Mesendoderm (in vitro differentiated cells): Measurements from ENCODE around the gene KIF1A.

Source experiments
- DNase-seq: peaks from one replicate; pipeline ENCODE4 v3.0.0; 2013
- H2AK5ac ChIP-seq: 2 replicates; pipeline ENCODE4 v1.6.1; 2013; ENCODE audit warnings: low read length, inconsistent platforms
- H2BK120ac ChIP-seq: 2 replicates; pipeline ENCODE4 v1.6.1; 2013; ENCODE audit warnings: low read depth, mild to moderate bottlenecking, low read length, moderate library complexity, mixed read lengths
- H2BK15ac ChIP-seq: replicated peaks from 2 replicates; pipeline ENCODE4 v1.6.1; 2013; ENCODE audit warnings: low read depth, mild to moderate bottlenecking, moderate library complexity
- H2BK5ac ChIP-seq: 2 replicates; pipeline ENCODE4 v1.6.1; 2013; ENCODE audit warnings: low read length, inconsistent platforms
- H3K18ac ChIP-seq: 2 replicates; pipeline ENCODE4 v1.6.1; 2013; ENCODE audit warnings: mild to moderate bottlenecking, low read length, mixed read lengths
- H3K23ac ChIP-seq: one replicate; pipeline ENCODE4 v1.6.1; 2013; ENCODE audit warnings: low read length
- H3K27ac ChIP-seq: 2 replicates; pipeline ENCODE4 v1.5.1; 2013; ENCODE audit warnings: low read depth, mild to moderate bottlenecking, inconsistent platforms, low read length, moderate library complexity
- H3K27me3 ChIP-seq: 2 replicates; pipeline ENCODE4 v1.6.1; 2013; ENCODE audit warnings: low read length, control low read depth, mild to moderate bottlenecking, inconsistent platforms; ENCODE audit not compliant: insufficient read depth, poor library complexity
- H3K36me3 ChIP-seq: 2 replicates; pipeline ENCODE4 v1.6.1; 2013; ENCODE audit warnings: low read length, inconsistent platforms; ENCODE audit not compliant: control insufficient read depth, insufficient read depth
- H3K4ac ChIP-seq: one replicate; pipeline ENCODE4 v1.6.1; 2013; ENCODE audit warnings: low read depth, mild to moderate bottlenecking, low read length, moderate library complexity
- H3K4me1 ChIP-seq: 2 replicates; pipeline ENCODE4 v1.6.1; 2013; ENCODE audit warnings: low read depth, low read length, inconsistent platforms; ENCODE audit not compliant: control insufficient read depth
- H3K4me2 ChIP-seq: 2 replicates; pipeline ENCODE4 v1.6.1; 2013; ENCODE audit warnings: low read length
- H3K4me3 ChIP-seq: 2 replicates; pipeline ENCODE4 v1.5.1; 2013; ENCODE audit warnings: mild to moderate bottlenecking, low read length
- H3K56ac ChIP-seq: one replicate; pipeline ENCODE4 v1.6.1; 2013; ENCODE audit warnings: low read length
- H3K79me1 ChIP-seq: 2 replicates; pipeline ENCODE4 v1.6.1; 2013; ENCODE audit warnings: low read length, inconsistent platforms
- H3K79me2 ChIP-seq: 2 replicates; pipeline ENCODE4 v1.6.1; 2013; ENCODE audit warnings: mild to moderate bottlenecking, low read length; ENCODE audit not compliant: control insufficient read depth, insufficient read depth
- H3K9ac ChIP-seq: 2 replicates; pipeline ENCODE4 v1.6.1; 2013; ENCODE audit warnings: low read length, inconsistent platforms
- H4K5ac ChIP-seq: one replicate; pipeline ENCODE4 v1.6.1; 2013; ENCODE audit warnings: low read length
- H4K8ac ChIP-seq: one replicate; pipeline ENCODE4 v1.6.1; 2013; ENCODE audit warnings: low read depth, mild to moderate bottlenecking, control low read depth, low read length, moderate library complexity
- WGBS: extraction: QIAGEN DNeasy Blood & Tissue Kit; methylation state at CpG from one replicate; pipeline ENCODE4 v1.1.7; 2013; ENCODE audit warnings: low lambda C conversion rate, missing lambda C conversion rate; ENCODE audit not compliant: insufficient coverage; ENCODE audit errors: extremely low coverage; 5-methylcytosine and 5-hydroxymethylcytosine counted together

KIF1A gene

DNA sequence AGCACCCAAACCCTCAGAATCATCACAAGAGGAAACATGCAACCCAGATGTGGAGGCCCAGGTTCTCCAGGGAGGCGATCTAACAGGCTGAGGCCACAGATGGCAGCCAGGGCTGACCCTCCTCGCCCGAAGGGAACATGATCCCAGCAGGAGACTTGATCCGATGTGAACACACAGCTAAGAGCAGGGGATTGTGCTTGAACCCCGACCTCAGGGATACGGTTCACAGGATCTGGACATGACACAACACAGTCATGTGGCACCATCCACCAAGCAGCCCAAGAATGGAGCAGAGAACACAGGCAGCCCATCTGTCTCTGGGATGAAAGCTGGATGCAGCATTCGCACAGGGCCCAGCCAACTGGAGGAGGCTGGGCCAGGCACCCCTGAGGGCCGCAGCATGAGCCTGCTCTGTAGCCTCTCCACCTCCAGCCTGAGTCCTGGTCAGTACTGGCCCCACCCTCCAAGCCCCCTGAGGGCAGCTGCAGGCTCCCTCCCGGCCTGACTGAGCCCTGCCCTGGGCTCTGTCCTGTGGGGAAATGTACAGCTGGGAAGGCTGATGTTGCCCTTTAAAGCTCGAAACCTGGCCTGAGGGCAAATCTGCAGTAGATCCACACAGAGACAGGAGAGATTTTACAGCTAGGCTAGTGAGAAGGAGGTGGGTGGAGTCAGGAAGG is 89.4 kb downstream of the KIF1A start:
- Histone ChIP-seq H3K4me3 (no peak overlapping the region), H2AK5ac (no peak overlapping the region), H3K79me2 (no peaks in the 10 kb centered on the region), H4K5ac (no peak overlapping the region), H3K27me3 (no peaks in the 10 kb centered on the region), H3K79me1 (no peaks in the 10 kb centered on the region), H3K4me1 (no peaks in the 10 kb centered on the region), H2BK120ac (no peak overlapping the region), H3K4me2 (no peak overlapping the region), H3K23ac (no peak overlapping the region), H3K4ac (no peak overlapping the region), H3K9ac (no peak overlapping the region), H2BK5ac (no peak overlapping the region), H2BK15ac (no peak overlapping the region), H4K8ac (no peak overlapping the region), H3K27ac (no peak overlapping the region), H3K56ac (no peak overlapping the region), H3K18ac (no peak overlapping the region), H3K36me3 (no peaks in the 10 kb centered on the region)
- peak; percentile 12 for DNase-seq
- WGBS = no CpG with 5 or more reads among the region's 10 CpGs

- no CpG with 5 or more reads among the region's 7 CpGs for WGBS
- H2BK15ac ChIP-seq = no peak overlapping the region
- H3K18ac ChIP-seq = no peak overlapping the region
- H3K9ac ChIP-seq = no peak overlapping the region
- no peaks in the 10 kb centered on the region for H3K79me2 ChIP-seq
- H3K4me3 ChIP-seq = no peak overlapping the region
- H3K27me3 ChIP-seq = no peaks in the 10 kb centered on the region
- no peak overlapping the region for H4K5ac ChIP-seq
- H3K79me1 ChIP-seq = no peaks in the 10 kb centered on the region
- no peak overlapping the region for H2BK120ac ChIP-seq
- H3K23ac ChIP-seq = no peak overlapping the region
- no peak overlapping the region for H3K27ac ChIP-seq
- no peak overlapping the region for H3K56ac ChIP-seq
- no peak overlapping the region for H3K4ac ChIP-seq
- H4K8ac ChIP-seq = no peak overlapping the region
- no peak for DNase-seq
- peaks cover 2% of the 10 kb centered on the region for H3K36me3 ChIP-seq
- no peak overlapping the region for H3K4me2 ChIP-seq
- no peak overlapping the region for H2BK5ac ChIP-seq
- no peak overlapping the region for H2AK5ac ChIP-seq
- no peaks in the 10 kb centered on the region for H3K4me1 ChIP-seq
These were observed 91.2 kb downstream of the KIF1A start for GRCh38 chr2:240728827-240729226.

DNA sequence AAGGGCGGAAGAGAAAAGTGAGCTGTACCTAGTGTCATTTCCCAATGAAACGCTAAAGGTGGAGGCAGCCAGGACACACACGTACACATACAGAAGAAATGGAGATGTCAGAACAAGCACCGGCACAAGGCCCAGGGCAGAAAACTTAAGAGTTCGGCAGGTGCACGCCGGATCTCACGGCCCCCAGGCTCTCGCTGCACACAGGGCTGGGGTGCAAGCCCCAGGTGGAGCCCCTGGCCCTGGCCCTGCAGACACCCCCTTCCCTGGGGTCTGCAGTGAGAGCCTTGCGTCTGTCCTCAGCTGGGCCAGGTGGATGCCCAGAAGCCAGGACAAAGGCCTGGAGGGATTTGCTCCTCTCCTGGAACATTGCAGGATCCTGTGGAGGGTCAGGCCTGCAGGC is 91.7 kb downstream of the KIF1A start:
- Histone ChIP-seq H2BK5ac (no peak overlapping the region), H3K4me1 (no peaks in the 10 kb centered on the region), H3K18ac (no peak overlapping the region), H2AK5ac (no peak overlapping the region), H4K8ac (no peak overlapping the region), H3K23ac (no peak overlapping the region), H4K5ac (no peak overlapping the region), H2BK15ac (no peak overlapping the region), H3K36me3 (peaks cover 2% of the 10 kb centered on the region), H3K9ac (no peak overlapping the region), H2BK120ac (no peak overlapping the region), H3K4me3 (no peak overlapping the region), H3K56ac (no peak overlapping the region), H3K4ac (no peak overlapping the region), H3K27me3 (no peaks in the 10 kb centered on the region), H3K4me2 (no peak overlapping the region), H3K79me1 (no peaks in the 10 kb centered on the region), H3K79me2 (no peaks in the 10 kb centered on the region), H3K27ac (no peak overlapping the region)
- WGBS = no CpG with 5 or more reads among the region's 10 CpGs
- no peak for DNase-seq

- H3K79me2 ChIP-seq = no peaks in the 10 kb centered on the region
- H3K36me3 ChIP-seq = peaks cover 2% of the 10 kb centered on the region
- no peak overlapping the region for H3K4ac ChIP-seq
- H4K8ac ChIP-seq = no peak overlapping the region
- no peak overlapping the region for H2BK15ac ChIP-seq
- no peak overlapping the region for H3K27ac ChIP-seq
- no peaks in the 10 kb centered on the region for H3K4me1 ChIP-seq
- H3K4me3 ChIP-seq = no peak overlapping the region
- no peak overlapping the region for H4K5ac ChIP-seq
- H3K4me2 ChIP-seq = no peak overlapping the region
- H3K23ac ChIP-seq = no peak overlapping the region
- H2BK120ac ChIP-seq = no peak overlapping the region
- no peaks in the 10 kb centered on the region for H3K27me3 ChIP-seq
- no peak overlapping the region for H3K9ac ChIP-seq
- H3K79me1 ChIP-seq = no peaks in the 10 kb centered on the region
- DNase-seq = no peak
- H2BK5ac ChIP-seq = no peak overlapping the region
- no CpG with 5 or more reads among the region's 15 CpGs for WGBS
- H2AK5ac ChIP-seq = no peak overlapping the region
- H3K56ac ChIP-seq = no peak overlapping the region
- no peak overlapping the region for H3K18ac ChIP-seq
These were observed 92.1 kb downstream of the KIF1A start for GRCh38 chr2:240727913-240728312.

DNA sequence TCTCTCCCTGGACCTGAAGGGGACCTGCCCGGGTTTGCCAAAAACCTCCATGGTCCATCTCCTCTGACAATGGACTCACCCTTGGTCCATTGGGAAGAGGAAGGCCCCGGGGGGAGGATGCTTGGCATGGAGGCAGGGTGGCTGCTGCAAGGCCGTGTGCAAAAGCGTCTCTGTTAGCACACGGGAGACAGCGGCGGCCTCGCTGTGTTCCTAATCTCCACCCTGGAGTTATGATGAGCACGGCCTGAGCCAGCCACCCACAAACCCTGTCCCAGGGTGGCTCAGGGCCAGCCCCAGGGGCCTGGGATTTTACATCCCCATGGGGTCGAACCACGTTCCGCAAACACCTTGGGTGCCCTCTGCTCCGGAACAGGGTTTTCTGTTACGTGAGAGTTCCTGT is 92.6 kb downstream of the KIF1A start:
- H2BK5ac ChIP-seq = no peak overlapping the region
- peaks cover 2% of the 10 kb centered on the region for H3K36me3 ChIP-seq
- no peaks in the 10 kb centered on the region for H3K4me1 ChIP-seq
- no peak overlapping the region for H2BK120ac ChIP-seq
- H3K4me2 ChIP-seq = no peak overlapping the region
- no peak overlapping the region for H4K5ac ChIP-seq
- H3K56ac ChIP-seq = no peak overlapping the region
- H3K27ac ChIP-seq = no peak overlapping the region
- H2AK5ac ChIP-seq = no peak overlapping the region
- no peak overlapping the region for H3K9ac ChIP-seq
- H3K4me3 ChIP-seq = no peak overlapping the region
- H2BK15ac ChIP-seq = no peak overlapping the region
- no CpG with 5 or more reads among the region's 14 CpGs for WGBS
- H4K8ac ChIP-seq = no peak overlapping the region
- DNase-seq = no peak
- H3K79me2 ChIP-seq = no peaks in the 10 kb centered on the region
- no peak overlapping the region for H3K4ac ChIP-seq
- no peaks in the 10 kb centered on the region for H3K79me1 ChIP-seq
- no peak overlapping the region for H3K23ac ChIP-seq
- no peak overlapping the region for H3K18ac ChIP-seq
- H3K27me3 ChIP-seq = no peaks in the 10 kb centered on the region

DNA sequence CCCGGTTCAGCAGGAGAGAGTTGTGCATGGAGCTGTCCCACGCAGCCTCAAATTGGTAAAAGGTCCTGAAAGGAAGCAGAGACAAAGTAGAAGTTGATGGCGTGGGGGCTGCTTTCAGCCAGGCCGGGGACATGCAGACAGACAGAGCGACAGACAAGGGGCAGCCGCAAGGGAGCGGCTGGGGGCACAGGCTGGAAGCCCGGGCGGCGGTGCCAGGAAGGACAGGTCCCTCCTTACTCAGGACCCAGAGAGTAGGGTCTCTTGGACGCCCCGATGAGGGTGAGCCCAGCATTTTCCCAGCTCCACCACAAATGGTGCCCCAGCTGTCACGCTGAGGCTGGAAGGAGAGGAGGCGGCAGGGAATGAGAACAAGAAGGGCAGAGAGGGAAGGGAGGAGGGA is 93.1 kb downstream of the KIF1A start:
- Histone ChIP-seq H3K56ac (no peak overlapping the region), H3K4me2 (no peak overlapping the region), H3K4me3 (no peak overlapping the region), H2BK120ac (no peak overlapping the region), H3K36me3 (peaks cover 2% of the 10 kb centered on the region), H2AK5ac (no peak overlapping the region), H4K5ac (no peak overlapping the region), H3K4ac (no peak overlapping the region), H3K4me1 (no peaks in the 10 kb centered on the region), H3K23ac (no peak overlapping the region), H3K79me2 (no peaks in the 10 kb centered on the region), H3K9ac (no peak overlapping the region), H3K79me1 (no peaks in the 10 kb centered on the region), H2BK15ac (no peak overlapping the region), H2BK5ac (no peak overlapping the region), H3K27me3 (no peaks in the 10 kb centered on the region), H3K18ac (no peak overlapping the region), H3K27ac (no peak overlapping the region), H4K8ac (no peak overlapping the region)
- DNase-seq = no peak
- whole genome bisulfite sequencing = no CpG with 5 or more reads among the region's 14 CpGs
